SH-SY5Y (cell line): ENCODE data around the gene SMIM32.

Experiments
- GATA2 ChIP-seq: IDR thresholded peaks from 2 replicates; pipeline ENCODE4 v1.6.1; 2011; ENCODE audit warnings: mild to moderate bottlenecking, low read depth, low read length
- GATA3 ChIP-seq: IDR thresholded peaks from 2 replicates; pipeline ENCODE4 v1.6.1; 2011; ENCODE audit warnings: low read depth, mild to moderate bottlenecking, low read length, moderate library complexity

DNA sequence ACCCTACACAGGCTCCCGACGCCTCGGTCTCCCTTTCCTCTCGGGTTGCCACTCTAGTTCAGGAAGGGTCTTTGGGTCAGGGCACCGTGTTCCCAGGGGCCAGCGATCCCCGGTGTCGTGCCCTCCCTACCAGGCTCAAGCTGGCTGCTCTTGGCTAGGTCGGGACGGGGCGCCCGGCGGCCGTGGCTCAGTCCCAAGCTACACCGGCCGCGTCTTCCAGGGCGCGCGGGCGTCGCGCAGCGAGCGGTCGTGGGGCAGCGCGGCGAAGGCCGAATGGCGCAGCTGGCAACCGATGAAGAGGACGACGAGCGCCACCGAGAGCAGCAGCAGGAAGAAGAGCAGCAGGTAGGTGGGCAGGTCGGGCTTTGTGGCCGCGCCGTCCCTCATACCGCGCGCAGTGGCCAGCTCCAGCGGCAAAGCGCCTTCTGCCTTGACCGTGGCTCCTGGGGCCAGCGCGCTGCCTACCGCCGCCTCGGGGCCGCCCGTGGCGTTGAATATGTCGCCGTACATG, 892 bp downstream of the SMIM32 start:
- TF ChIP-seq GATA2 (no peak), GATA3 (no peak)
